Measurements from ENCODE around the gene CH25H.

GRCh38 chr10:89175816-89176215, 31.3 kb downstream of the CH25H start:
- no peak for TF ChIP-seq CTCF (IDR thresholded peaks at IDR 0.05)
- no peak for TF ChIP-seq POLR2A (IDR thresholded peaks at IDR 0.05)
